Naive B cell (primary cell): ENCODE measurements around the gene TAOK1. TPM values are rescaled to one million over a fixed set of nuclear protein-coding genes. Genes with fewer than 3 reads are reported as not detected.
"Not testable (repeated sequence)": the region's sequence is repeated elsewhere in the genome, so short reads cannot be mapped to it uniquely, and the experiment has no call there.

Experiments
- ATAC-seq, 2 donors: fragments of 150-1000 bp; cut with Tn5 transposase; 2 replicates each; pipeline ENCODE4 v1.10.0; 2021; ENCODE audit warnings: low read depth in 2 of 2, mild to moderate bottlenecking in 2 of 2, moderate library complexity in 2 of 2
- DNase-seq: peaks from one replicate; pipeline ENCODE4 v3.0.0; 2022
- H3K27ac Mint-ChIP-seq, 6 donors: one replicate each; pipeline ENCODE4 v1.8.0; 2020 to 2022; ENCODE audit warnings: mild to moderate bottlenecking in 6 of 6, mixed read lengths in 6 of 6, moderate library complexity in 5 of 6, inconsistent platforms in 2 of 6
- H3K27me3 Mint-ChIP-seq, 3 donors: one replicate each; pipeline ENCODE4 v1.8.0; 2021 to 2022; ENCODE audit warnings: mixed read lengths in 3 of 3, mild to moderate bottlenecking in 1 of 3
- H3K36me3 Mint-ChIP-seq, 2 donors: one replicate each; pipeline ENCODE4 v1.8.0; 2020 to 2022; ENCODE audit warnings: mixed read lengths in 2 of 2, inconsistent platforms in 1 of 2, mild to moderate bottlenecking in 1 of 2
- H3K4me1 Mint-ChIP-seq, 3 donors: one replicate each; pipeline ENCODE4 v1.8.0; 2020 to 2022; ENCODE audit warnings: mixed read lengths in 3 of 3, inconsistent platforms in 1 of 3, mild to moderate bottlenecking in 1 of 3, moderate library complexity in 1 of 3
- H3K4me3 Mint-ChIP-seq, 8 donors: one replicate each; pipeline ENCODE4 v1.8.0; 2020 to 2022; ENCODE audit warnings: mild to moderate bottlenecking in 8 of 8, mixed read lengths in 8 of 8, moderate library complexity in 8 of 8, inconsistent platforms in 2 of 8
- H3K9me3 Mint-ChIP-seq, 7 donors: one replicate each; pipeline ENCODE4 v1.8.0; 2020 to 2022; ENCODE audit warnings: mixed read lengths in 7 of 7, mild to moderate bottlenecking in 5 of 7, inconsistent platforms in 2 of 7, moderate library complexity in 1 of 7
- polyA plus RNA-seq, 6 donors: library from polyadenylated mRNA; unstranded; fragments of 300-500 nt; fragmentation: Illumina TruSeq; gene quantifications; one replicate each; pipeline ENCODE4 v1.2.3, GENCODE V29; 2021; ENCODE audit warnings: low read depth in 6 of 6

TAOK1 gene
- 1 to 10 TPM in 5 of 6 donors, under 1 TPM in 1; 0.06 to 6.9 (median 3.8) TPM for polyA plus RNA-seq

- H3K4me1 Mint-ChIP-seq: peaks cover 28 to 49% (median 46%) of the 10 kb centered on the region in 3 donors
- no peaks in the 10 kb centered on the region for H3K36me3 Mint-ChIP-seq
- peak; percentile 94 for ATAC-seq
Observed at GRCh38 chr17:29389982-29390850, at the start of gene TAOK1. TSS of gene TAOK1 (plus strand) at chr17:29390363. CDS start at chr17:29451549, 61,186 bp downstream.

GRCh38 chr17:29341726-29342125 is 48.4 kb upstream of the TAOK1 start:
- peak overlapping the region in 2 of 8 donors; percentile 34 to 45 for H3K4me3 Mint-ChIP-seq
- H3K36me3 Mint-ChIP-seq: no peaks in the 10 kb centered on the region
- ATAC-seq (no peak), DNase-seq (no peak)
- H3K27me3 Mint-ChIP-seq: peaks cover 0 to 6% (median 0%) of the 10 kb centered on the region in 3 donors
- peaks cover 5 to 18% (median 17%) of the 10 kb centered on the region in 3 donors for H3K4me1 Mint-ChIP-seq
- no peaks in the 10 kb centered on the region for H3K9me3 Mint-ChIP-seq
- peak overlapping the region in 3 of 6 donors; percentile 26 to 61 (median 50) for H3K27ac Mint-ChIP-seq

More at GRCh38 chr17:29389982-29390850, at the start of gene TAOK1:
- Mint-ChIP-seq H3K27me3 (no peaks in the 10 kb centered on the region), H3K4me3 (peak within 1 kb of the TSS; percentile 88 to 99 (median 98)), H3K9me3 (no peaks in the 10 kb centered on the region), H3K27ac (peak within 1 kb of the TSS; percentile 93 to 99 (median 97))
- DNase-seq: peak; percentile 97

DNA sequence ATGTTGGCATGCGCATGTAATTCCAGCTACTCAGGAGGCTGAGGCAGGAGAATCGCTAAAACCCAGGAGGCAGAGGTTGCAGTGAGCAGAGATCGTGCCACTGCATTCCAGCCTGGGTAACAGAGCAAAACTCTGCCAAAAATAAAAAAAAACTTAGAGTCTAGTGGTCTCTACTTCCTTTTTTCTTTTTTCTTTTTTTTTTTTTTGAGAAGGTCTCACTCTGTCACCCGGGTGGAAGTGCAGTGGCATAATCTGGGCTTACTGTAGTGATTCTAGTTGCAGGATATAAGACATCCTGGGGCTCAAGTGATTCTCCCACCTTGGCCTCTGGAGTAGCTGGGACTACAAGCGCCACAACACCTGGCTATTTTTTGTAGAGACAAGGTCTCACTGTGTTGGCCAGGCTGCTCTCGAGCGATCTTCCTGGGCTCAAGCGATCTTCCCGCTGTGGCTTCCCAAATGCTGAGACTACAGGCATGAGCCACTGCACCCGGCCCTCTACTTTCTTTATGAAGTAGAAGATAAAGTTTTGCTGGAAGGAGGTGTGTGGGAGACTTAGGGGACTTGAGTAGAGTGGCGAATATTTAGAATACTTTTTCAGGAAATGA is 47.9 kb upstream of the TAOK1 start:
- ATAC-seq (peak; percentile 80 to 94), DNase-seq (peak; percentile 27)
- Mint-ChIP-seq H3K4me1 (peaks cover 5 to 18% (median 17%) of the 10 kb centered on the region in 3 donors), H3K36me3 (no peaks in the 10 kb centered on the region), H3K4me3 (peak overlapping the region in 3 of 8 donors; percentile 16 to 45 (median 34)), H3K9me3 (no peaks in the 10 kb centered on the region), H3K27ac (peak overlapping the region in 2 of 6 donors; percentile 26 to 61), H3K27me3 (peaks cover 0 to 6% (median 0%) of the 10 kb centered on the region in 3 donors)

GRCh38 chr17:29344201-29344856 is 45.8 kb upstream of the TAOK1 start:
- peaks cover 5 to 18% (median 17%) of the 10 kb centered on the region in 3 donors for H3K4me1 Mint-ChIP-seq
- DNase-seq (no peak), ATAC-seq (no peak)
- H3K9me3 Mint-ChIP-seq: no peaks in the 10 kb centered on the region
- no peak overlapping the region for H3K4me3 Mint-ChIP-seq
- no peak overlapping the region for H3K27ac Mint-ChIP-seq
- no peaks in the 10 kb centered on the region for H3K36me3 Mint-ChIP-seq
- H3K27me3 Mint-ChIP-seq: no peaks in the 10 kb centered on the region

GRCh38 chr17:29345066-29345465 is 45.1 kb upstream of the TAOK1 start:
- ATAC-seq: no peak
- no peaks in the 10 kb centered on the region for H3K27me3 Mint-ChIP-seq
- peaks cover 5 to 18% (median 17%) of the 10 kb centered on the region in 3 donors for H3K4me1 Mint-ChIP-seq
- H3K9me3 Mint-ChIP-seq: no peaks in the 10 kb centered on the region
- H3K27ac Mint-ChIP-seq: no peak overlapping the region
- H3K36me3 Mint-ChIP-seq: no peaks in the 10 kb centered on the region
- no peak overlapping the region for H3K4me3 Mint-ChIP-seq
- no peak for DNase-seq

DNA sequence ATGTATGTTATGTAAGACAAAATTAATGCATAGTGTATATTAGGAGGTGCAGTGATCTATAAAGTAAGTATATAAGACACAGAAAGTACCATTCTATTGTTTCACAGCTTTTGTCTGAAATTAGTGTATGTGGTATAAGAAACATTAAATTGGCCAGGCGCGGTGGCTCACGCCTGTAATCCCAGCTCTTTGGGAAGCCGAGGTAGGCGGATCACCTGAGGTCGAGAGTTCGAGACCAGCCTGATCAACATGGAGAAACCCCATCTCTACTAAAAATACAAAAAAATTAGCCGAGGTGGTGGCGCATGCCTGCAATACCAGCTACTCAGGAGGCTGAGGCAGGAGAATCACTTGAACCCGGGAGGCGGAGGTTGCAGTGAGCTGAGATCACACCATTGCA is 44.7 kb upstream of the TAOK1 start:
- DNase-seq, ATAC-seq, H3K9me3 Mint-ChIP-seq, H3K4me3 Mint-ChIP-seq, H3K27ac Mint-ChIP-seq, H3K36me3 Mint-ChIP-seq, H3K27me3 Mint-ChIP-seq: not testable (repeated sequence)
- H3K4me1 Mint-ChIP-seq: peaks cover 5 to 18% (median 17%) of the 10 kb centered on the region in 3 donors

GRCh38 chr17:29346462-29346861 is 43.7 kb upstream of the TAOK1 start:
- Mint-ChIP-seq H3K27ac (no peak overlapping the region), H3K4me3 (no peak overlapping the region)

DNA sequence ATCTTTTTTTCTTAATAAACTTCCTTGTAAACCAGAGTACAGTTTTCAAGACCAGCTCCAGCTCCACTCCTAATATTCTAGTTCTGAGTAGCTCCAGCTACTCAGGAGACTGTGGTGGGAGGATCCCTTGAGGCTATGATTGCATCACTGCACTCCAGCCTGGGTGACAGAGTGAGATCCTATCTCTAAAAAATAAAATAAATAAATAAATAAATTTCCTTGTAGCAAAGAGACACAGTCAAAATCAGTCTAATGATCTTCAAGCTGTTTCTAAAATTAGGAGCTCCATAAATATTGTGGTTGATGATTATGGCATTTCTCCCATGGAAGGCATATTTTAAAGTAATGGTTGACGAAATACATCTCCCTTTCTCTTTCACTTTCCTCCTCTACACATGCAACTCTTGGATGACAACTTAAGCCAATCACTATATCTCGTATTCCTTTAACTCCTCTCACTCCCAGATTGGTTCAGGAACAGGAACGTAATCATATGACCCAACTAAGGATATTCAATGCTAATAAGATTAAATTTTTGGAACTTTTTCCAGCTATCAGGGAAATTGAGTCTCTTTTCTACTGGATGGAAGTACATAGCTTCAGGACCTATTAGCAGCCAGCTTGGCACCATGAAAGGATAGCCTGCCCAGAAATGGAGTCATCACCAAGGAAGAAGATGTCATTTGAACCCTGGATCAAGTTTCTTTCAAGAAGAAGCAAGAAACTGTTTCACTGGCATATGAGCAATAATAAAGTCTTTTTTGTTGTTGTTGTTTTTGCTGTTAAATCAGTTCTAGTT is 42.1 kb upstream of the TAOK1 start:
- Mint-ChIP-seq H3K27ac (peak overlapping the region in 2 of 6 donors; percentile 14 to 57), H3K27me3 (no peaks in the 10 kb centered on the region), H3K9me3 (no peaks in the 10 kb centered on the region), H3K4me1 (peaks cover 0 to 2% (median 0%) of the 10 kb centered on the region in 3 donors), H3K36me3 (no peaks in the 10 kb centered on the region), H3K4me3 (no peak overlapping the region)
- no peak for DNase-seq
- ATAC-seq: no peak

More at GRCh38 chr17:29346462-29346861, 43.7 kb upstream of the TAOK1 start:
- H3K27me3 Mint-ChIP-seq: no peaks in the 10 kb centered on the region
- no peaks in the 10 kb centered on the region for H3K9me3 Mint-ChIP-seq
- no peaks in the 10 kb centered on the region for H3K36me3 Mint-ChIP-seq
- no peak for DNase-seq
- ATAC-seq: no peak
- H3K4me1 Mint-ChIP-seq: peaks cover 2 to 17% (median 14%) of the 10 kb centered on the region in 3 donors

- H3K4me3 Mint-ChIP-seq: no peak overlapping the region
- H3K36me3 Mint-ChIP-seq: no peaks in the 10 kb centered on the region
- DNase-seq (no peak), ATAC-seq (no peak)
- no peaks in the 10 kb centered on the region for H3K9me3 Mint-ChIP-seq
- H3K27me3 Mint-ChIP-seq: no peaks in the 10 kb centered on the region
- no peak overlapping the region for H3K27ac Mint-ChIP-seq
- H3K4me1 Mint-ChIP-seq: no peaks in the 10 kb centered on the region
Observed at GRCh38 chr17:29349409-29349808, 40.8 kb upstream of the TAOK1 start.

- no peaks in the 10 kb centered on the region for H3K27me3 Mint-ChIP-seq
- H3K27ac Mint-ChIP-seq: peak overlapping the region in 1 of 6 donors; percentile 54
- no peak for DNase-seq
- H3K36me3 Mint-ChIP-seq: no peaks in the 10 kb centered on the region
- no peaks in the 10 kb centered on the region for H3K9me3 Mint-ChIP-seq
- ATAC-seq: no peak
- H3K4me1 Mint-ChIP-seq: peaks cover 0 to 3% (median 3%) of the 10 kb centered on the region in 3 donors
- no peak overlapping the region for H3K4me3 Mint-ChIP-seq
Observed at GRCh38 chr17:29352146-29352545, 38.0 kb upstream of the TAOK1 start.

DNA sequence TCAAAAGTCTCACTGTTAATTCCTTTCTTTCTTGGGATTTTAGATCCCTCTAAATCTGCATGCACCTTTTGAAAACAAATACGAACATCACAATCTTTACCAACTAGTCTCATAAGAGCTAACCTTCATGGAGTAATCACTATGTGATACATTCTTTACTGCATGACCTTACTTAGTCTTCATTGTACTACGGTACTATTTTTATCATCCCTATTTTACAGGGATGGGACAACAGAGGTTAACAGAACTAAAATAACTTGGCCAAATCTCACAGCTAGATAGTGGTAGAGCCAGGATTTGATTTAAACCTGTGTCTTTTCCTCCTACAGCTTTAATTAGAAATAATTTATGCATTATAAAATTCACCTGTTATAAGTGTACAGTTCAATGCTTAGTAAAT is 32.9 kb upstream of the TAOK1 start:
- DNase-seq (no peak), ATAC-seq (no peak)
- no peak overlapping the region for H3K4me3 Mint-ChIP-seq
- peaks cover 0 to 5% (median 3%) of the 10 kb centered on the region in 3 donors for H3K4me1 Mint-ChIP-seq
- no peaks in the 10 kb centered on the region for H3K27me3 Mint-ChIP-seq
- no peaks in the 10 kb centered on the region for H3K36me3 Mint-ChIP-seq
- no peaks in the 10 kb centered on the region for H3K9me3 Mint-ChIP-seq
- no peak overlapping the region for H3K27ac Mint-ChIP-seq

DNA sequence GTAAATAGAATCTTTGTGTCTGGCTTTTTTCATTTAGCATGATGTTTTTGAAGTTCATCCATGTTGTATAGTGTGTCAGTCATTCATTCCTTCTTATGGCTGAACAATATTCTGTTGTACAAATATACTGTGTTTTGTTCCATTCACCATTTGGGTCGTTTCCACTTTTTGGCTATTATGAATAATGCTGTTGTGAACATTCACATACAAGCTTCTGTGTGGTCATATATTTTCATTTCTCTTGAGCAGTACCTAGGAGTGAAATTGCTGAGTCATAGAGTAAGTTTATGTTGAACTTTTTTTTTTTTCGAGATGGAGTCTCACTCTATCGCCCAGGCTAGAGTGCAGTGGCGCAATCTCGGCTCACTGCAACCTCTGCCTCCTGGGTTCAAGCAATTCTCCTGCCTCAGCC is 32.3 kb upstream of the TAOK1 start:
- no peak for ATAC-seq

DNA sequence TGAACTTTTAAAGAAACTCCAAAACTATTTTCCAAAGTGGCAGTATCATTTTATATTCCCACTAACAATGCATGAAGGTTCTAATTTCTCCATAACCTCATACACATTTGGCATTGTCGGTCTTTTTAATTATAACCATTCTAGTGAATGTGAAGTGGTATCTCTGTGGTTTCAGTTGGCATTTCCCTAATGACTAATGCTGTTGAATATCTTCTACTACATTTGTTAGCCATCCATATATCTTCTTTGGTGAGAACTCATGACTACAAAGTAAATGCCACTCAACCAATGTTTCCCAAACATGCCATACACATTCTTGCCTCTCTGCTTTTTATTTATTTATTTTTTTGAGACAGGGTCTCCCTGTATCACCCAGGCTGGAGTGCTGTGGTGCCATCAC is 31.7 kb upstream of the TAOK1 start:
- ATAC-seq (no peak), DNase-seq (no peak)
- H3K36me3 Mint-ChIP-seq: no peaks in the 10 kb centered on the region
- H3K27me3 Mint-ChIP-seq: no peaks in the 10 kb centered on the region
- no peak overlapping the region for H3K27ac Mint-ChIP-seq
- no peak overlapping the region for H3K4me3 Mint-ChIP-seq
- peaks cover 0 to 5% (median 3%) of the 10 kb centered on the region in 3 donors for H3K4me1 Mint-ChIP-seq
- H3K9me3 Mint-ChIP-seq: no peaks in the 10 kb centered on the region

More for the DNA sequence above, 32.3 kb upstream of the TAOK1 start:
- Mint-ChIP-seq H3K4me3 (no peak overlapping the region), H3K36me3 (no peaks in the 10 kb centered on the region), H3K9me3 (no peaks in the 10 kb centered on the region), H3K4me1 (peaks cover 0 to 5% (median 3%) of the 10 kb centered on the region in 3 donors), H3K27me3 (no peaks in the 10 kb centered on the region), H3K27ac (no peak overlapping the region)
- DNase-seq: no peak
